H1 (cell line): Measurements from ENCODE around the gene ASIC2. TPM values are rescaled to one million over a fixed set of nuclear protein-coding genes. Genes with fewer than 3 reads are reported as not detected.

ENCODE experiments used
- CTCF ChIA-PET: fragments of 300-600 bp; sonication (Branson Sonifier 250); formaldehyde crosslinking; loops from one replicate; lab custom pipeline; 2021; ENCODE audit not compliant: partially characterized antibody; lab: Charles Lee
- POLR2A ChIA-PET: fragments of 300-600 bp; sonication (Branson Sonifier 250); formaldehyde crosslinking; loops from one replicate; lab custom pipeline; 2021; ENCODE audit warnings: inconsistent platforms; ENCODE audit not compliant: partially characterized antibody; lab: Charles Lee
- DNase-seq, 2 experiments: peaks; one replicate each; pipeline versions ENCODE4 v3.0.0 to v3.0.0-alpha.2; 2010 to 2022; ENCODE audit warnings: low spot score in 2 of 2, low read depth in 1 of 2, mixed read lengths in 1 of 2
- FAIRE-seq: peaks from 2 replicates; lab custom pipeline; 2011; peaks lifted over from hg19 to GRCh38; lab: Jason Lieb, UNC
- H2AFZ ChIP-seq: 2 replicates; pipeline ENCODE4 v1.8.1; 2012; ENCODE audit warnings: low read length, inconsistent platforms
- H2AK5ac ChIP-seq: 2 replicates; pipeline ENCODE4 v1.6.1; 2013; ENCODE audit warnings: low read depth, low read length
- H2BK120ac ChIP-seq: replicated peaks from 2 replicates; pipeline ENCODE3; 2013; ENCODE audit warnings: low read depth, low read length, inconsistent platforms
- H2BK12ac ChIP-seq: 2 replicates; pipeline ENCODE4 v1.6.1; 2013; ENCODE audit warnings: low read depth, low read length
- H2BK15ac ChIP-seq: 2 replicates; pipeline ENCODE4 v1.6.1; 2013; ENCODE audit warnings: low read length
- H2BK20ac ChIP-seq: 2 replicates; pipeline ENCODE4 v1.6.1; 2013; ENCODE audit warnings: low read length
- H2BK5ac ChIP-seq: 2 replicates; pipeline ENCODE4 v1.6.1; 2013; ENCODE audit warnings: low read depth, low read length
- H3K14ac ChIP-seq: 2 replicates; pipeline ENCODE4 v1.6.1; 2013; ENCODE audit warnings: inconsistent platforms; ENCODE audit not compliant: insufficient read length
- H3K18ac ChIP-seq: 2 replicates; pipeline ENCODE4 v1.6.1; 2013; ENCODE audit warnings: low read length; ENCODE audit errors: extremely low read depth
- H3K23ac ChIP-seq: 2 replicates; pipeline ENCODE4 v1.6.1; 2013; ENCODE audit warnings: inconsistent platforms; ENCODE audit not compliant: insufficient read length
- H3K23me2 ChIP-seq: 2 replicates; pipeline ENCODE4 v1.6.1; 2013; ENCODE audit warnings: low read depth, low read length
- H3K27ac ChIP-seq: 2 replicates; pipeline ENCODE4 v1.6.1; 2011; ENCODE audit warnings: low read depth, low read length, inconsistent platforms
- H3K27me3 ChIP-seq, 4 experiments: replicated peaks in 1 of 4; 1 replicate in 1 of 4; 2 replicates in 3 of 4; pipeline versions ENCODE4 v1.6.1 to v1.8.1; 2011 to 2013; ENCODE audit warnings: low read length in 3 of 4, mild to moderate bottlenecking in 3 of 4, inconsistent platforms in 2 of 4, mixed read lengths in 2 of 4, moderate library complexity in 1 of 4; ENCODE audit not compliant: control insufficient read depth in 3 of 4, insufficient read depth in 3 of 4; ENCODE audit errors: extremely low read depth in 1 of 4
- H3K36me3 ChIP-seq, 4 experiments: 2 replicates each; pipeline versions ENCODE4 v1.6.1 to v1.8.1; 2011 to 2013; ENCODE audit warnings: mild to moderate bottlenecking in 4 of 4, low read length in 3 of 4, moderate library complexity in 2 of 4, control low read depth in 1 of 4, inconsistent platforms in 1 of 4; ENCODE audit not compliant: insufficient read depth in 4 of 4, control insufficient read depth in 2 of 4
- H3K4ac ChIP-seq: replicated peaks from 2 replicates; pipeline ENCODE3; 2013; ENCODE audit warnings: low read length, low read depth, mixed read lengths, inconsistent platforms; ENCODE audit not compliant: insufficient read length
- H3K4me1 ChIP-seq, 4 experiments: replicated peaks in 1 of 4; 1 replicate in 1 of 4; 2 replicates in 3 of 4; pipeline versions ENCODE4 v1.6.1 to v1.8.1; 2011 to 2013; ENCODE audit warnings: low read length in 3 of 4, inconsistent platforms in 2 of 4, mixed read lengths in 1 of 4; ENCODE audit not compliant: insufficient read depth in 4 of 4, control insufficient read depth in 3 of 4
- H3K4me2 ChIP-seq, 2 experiments: 2 replicates each; pipeline versions ENCODE4 v1.6.1 to v1.8.1; 2011 to 2013; ENCODE audit warnings: low read depth in 2 of 2, low read length in 2 of 2, control low read depth in 1 of 2, inconsistent platforms in 1 of 2, mild to moderate bottlenecking in 1 of 2; ENCODE audit not compliant: insufficient read depth in 1 of 2
- H3K4me3 ChIP-seq, 4 experiments: fragments of 200-600, 300-600 bp in 1 of 4; sonication (generic), shearing (Covaris generic), sonication (Bioruptor Twin) in 1 of 4; 2 replicates each; pipeline versions ENCODE4 v1.5.1 to v1.8.1; 2011 to 2016; ENCODE audit warnings: low read length in 4 of 4, low read depth in 3 of 4, control low read depth in 2 of 4, inconsistent platforms in 2 of 4, mild to moderate bottlenecking in 2 of 4, mixed read lengths in 1 of 4, moderate library complexity in 1 of 4; ENCODE audit not compliant: insufficient read depth in 2 of 4; ENCODE audit errors: extremely low read depth in 1 of 4
- H3K56ac ChIP-seq: replicated peaks from 2 replicates; pipeline ENCODE3; 2013; ENCODE audit warnings: low read depth, mild to moderate bottlenecking, mixed read lengths, low read length, inconsistent platforms; ENCODE audit not compliant: insufficient read length
- H3K79me1 ChIP-seq: 2 replicates; pipeline ENCODE4 v1.6.1; 2013; ENCODE audit warnings: low read depth, low read length, control low read depth
- H3K79me2 ChIP-seq, 2 experiments: 2 replicates each; pipeline versions ENCODE4 v1.6.1 to v1.8.1; 2012 to 2013; ENCODE audit warnings: low read length in 2 of 2, mild to moderate bottlenecking in 2 of 2, inconsistent platforms in 1 of 2; ENCODE audit not compliant: insufficient read depth in 2 of 2, control insufficient read depth in 1 of 2
- H3K9ac ChIP-seq, 4 experiments: replicated peaks in 1 of 4; 1 replicate in 1 of 4; 2 replicates in 3 of 4; pipeline versions ENCODE4 v1.6.1 to v1.8.1; 2011 to 2013; ENCODE audit warnings: low read depth in 3 of 4, low read length in 3 of 4, control low read depth in 2 of 4, mild to moderate bottlenecking in 2 of 4, moderate library complexity in 2 of 4, inconsistent platforms in 1 of 4; ENCODE audit errors: extremely low read depth in 1 of 4
- H3K9me3 ChIP-seq, 2 experiments: 2 replicates each; pipeline versions ENCODE4 v1.6.1 to v1.8.1; 2012 to 2013; ENCODE audit warnings: mild to moderate bottlenecking in 2 of 2, moderate library complexity in 2 of 2, control low read depth in 1 of 2, inconsistent platforms in 1 of 2, low read depth in 1 of 2, low read length in 1 of 2, mixed read lengths in 1 of 2; ENCODE audit not compliant: insufficient read depth in 2 of 2
- H4K20me1 ChIP-seq, 2 experiments: replicated peaks in 1 of 2; 2 replicates each; pipeline versions ENCODE3 to v1.8.1; 2011 to 2013; ENCODE audit warnings: inconsistent platforms in 2 of 2, low read length in 2 of 2, mild to moderate bottlenecking in 1 of 2; ENCODE audit not compliant: insufficient read depth in 2 of 2, control insufficient read depth in 1 of 2
- H4K5ac ChIP-seq: 2 replicates; pipeline ENCODE4 v1.6.1; 2013; ENCODE audit warnings: low read length, low read depth, mixed read lengths, inconsistent platforms; ENCODE audit not compliant: insufficient read length
- H4K8ac ChIP-seq: 2 replicates; pipeline ENCODE4 v1.8.0; 2013; ENCODE audit warnings: mild to moderate bottlenecking, moderate library complexity, low read length, inconsistent platforms; ENCODE audit not compliant: insufficient read depth; ENCODE audit errors: extremely low read depth
- H4K91ac ChIP-seq: replicated peaks from 2 replicates; pipeline ENCODE3; 2013; ENCODE audit warnings: low read length, mixed read lengths, inconsistent platforms; ENCODE audit not compliant: insufficient read length
- CBX8 ChIP-seq: fragments of 300-800, 300-1000 bp; sonication (generic); IDR thresholded peaks from 2 replicates; pipeline ENCODE4 v1.7.1; 2016; ENCODE audit warnings: low read depth, low read length, borderline replicate concordance
- CHD2 ChIP-seq: IDR thresholded peaks from 2 replicates; pipeline ENCODE4 v1.6.1; 2012; ENCODE audit warnings: low read length, improper control_type of control experiment
- EP300 ChIP-seq, 2 experiments: IDR thresholded peaks; 1 replicate in 1 of 2; 2 replicates in 1 of 2; pipeline ENCODE4 v1.6.1; 2011 to 2012; ENCODE audit warnings: low read depth in 2 of 2, low read length in 2 of 2, mild to moderate bottlenecking in 2 of 2, borderline replicate concordance in 1 of 2, inconsistent platforms in 1 of 2, moderate library complexity in 1 of 2
- KDM4A ChIP-seq: IDR thresholded peaks from one replicate; pipeline ENCODE4 v1.7.1; 2012; ENCODE audit warnings: low read depth, mild to moderate bottlenecking, moderate library complexity, low read length, inconsistent platforms; ENCODE audit not compliant: severe bottlenecking
- MAFK ChIP-seq: IDR thresholded peaks from 2 replicates; pipeline ENCODE4 v1.6.1; 2012; ENCODE audit warnings: low read depth, mild to moderate bottlenecking, improper control_type of control experiment, low read length
- SIN3A ChIP-seq, 2 experiments: IDR thresholded peaks in 1 of 2; conservative IDR thresholded peaks in 1 of 2; 2 replicates each; pipeline ENCODE4 v1.6.1; 2011 to 2012; ENCODE audit warnings: low read length in 2 of 2, improper control_type of control experiment in 1 of 2, low read depth in 1 of 2, mild to moderate bottlenecking in 1 of 2
- TAF7 ChIP-seq: optimal IDR thresholded peaks from 2 replicates; pipeline ENCODE3; 2011; ENCODE audit warnings: low read depth, mild to moderate bottlenecking, inconsistent platforms, low read length, moderate library complexity, borderline replicate concordance
- WGBS, 2 experiments: shearing (Covaris generic) in 1 of 2; methylation state at CpG; one replicate each; pipeline versions ENCODE4 v1.1.6 to v1.1.7; 2013 to 2015; ENCODE audit warnings: low lambda C conversion rate in 2 of 2, mixed read lengths in 2 of 2, inconsistent platforms in 1 of 2, low coverage in 1 of 2, missing lambda C conversion rate in 1 of 2; ENCODE audit not compliant: insufficient replicate concordance in 2 of 2, insufficient coverage in 1 of 2, insufficient read length in 1 of 2; ENCODE audit errors: extremely low coverage in 1 of 2, missing lambda C conversion rate in 1 of 2; 5-methylcytosine and 5-hydroxymethylcytosine counted together
- polyA plus RNA-seq, 7 experiments: library from polyadenylated mRNA; depleted of rRNA in 3 of 7; stranded (reverse) in 5 of 7; unstranded in 2 of 7; fragments of >200 nt in 5 of 7; fragments of 200-250 nt in 2 of 7; gene quantifications; 1 replicate in 5 of 7; 2 replicates in 1 of 7; 4 replicates in 1 of 7; pipeline versions ENCODE4 v1.2.1 to v1.2.3, GENCODE V29; 2011 to 2013; ENCODE audit warnings: missing spikeins in 2 of 7, mixed read lengths in 2 of 7
- total RNA-seq: library from RNA; stranded (reverse); fragmentation: NEBNext Ultra II Directional; extraction: Animal tissue kit (Norgen Biotek cat#: 25700); gene quantifications from 2 replicates; pipeline ENCODE4 v1.2.1, GENCODE V29; 2021

Gene ASIC2
- total and polyA plus RNA-seq, 2 of the 8 experiments (the other 6 are each of a cell fraction or from before 2014, with no cell fraction given): 0.86 to 1.2 TPM

DNA sequence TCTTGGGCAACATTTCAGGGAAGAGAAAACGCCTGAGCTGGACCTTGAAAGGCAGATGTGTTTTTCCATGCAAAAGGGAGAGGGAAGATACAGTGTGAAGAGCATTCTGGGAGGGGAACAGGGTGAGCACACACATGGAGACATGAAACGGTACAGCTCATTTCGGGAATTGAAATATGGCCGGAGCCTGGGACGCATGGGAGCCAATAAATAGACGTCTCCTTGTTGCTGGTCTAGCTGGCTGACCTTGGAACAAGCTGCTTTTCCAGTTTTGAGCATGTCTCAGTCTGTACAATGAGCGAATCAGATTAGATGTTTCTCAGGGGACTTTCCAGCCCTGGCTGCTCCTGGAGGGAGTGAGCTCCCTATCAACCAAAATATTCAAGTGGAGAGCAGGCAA lies 63.6 kb downstream of the ASIC2 start:
- Histone ChIP-seq H3K18ac (no peak overlapping the region), H3K4me2 (no peak overlapping the region), H3K14ac (no peak overlapping the region), H3K4me1 (peaks cover 0 to 2% (median 2%) of the 10 kb centered on the region in 4 experiments; a peak in 3 of 7 replicates), H4K91ac (no peak overlapping the region), H4K5ac (no peak overlapping the region), H3K9ac (no peak overlapping the region), H4K20me1 (no peaks in the 10 kb centered on the region), H3K56ac (no peak overlapping the region), H3K36me3 (no peaks in the 10 kb centered on the region), H3K27ac (no peak overlapping the region), H2BK5ac (no peak overlapping the region), H3K4me3 (no peak overlapping the region), H2BK15ac (no peak overlapping the region), H3K79me2 (no peaks in the 10 kb centered on the region), H3K9me3 (no peaks in the 10 kb centered on the region), H3K79me1 (no peaks in the 10 kb centered on the region), H3K23ac (no peak overlapping the region), H2AK5ac (no peak overlapping the region), H3K27me3 (no peaks in the 10 kb centered on the region), H3K23me2 (peaks cover 3% of the 10 kb centered on the region; the same call in 1 of the 2 replicates), H4K8ac (no peak overlapping the region; the same call in 1 of the 2 replicates), H2BK120ac (no peak overlapping the region), H2BK12ac (no peak overlapping the region), H2BK20ac (no peak overlapping the region), H2AFZ (no peak overlapping the region), H3K4ac (no peak overlapping the region)
- FAIRE-seq (no peak), DNase-seq (no peak)
- POLR2A ChIA-PET: no interaction called here
- WGBS, 2 experiments: 91% methylated on average over 7 of the region's 7 CpGs; no CpG with 5 or more reads in 1 of the 2 experiments
- CTCF ChIA-PET: interaction anchor here (1.1 to 1.4 kb wide), 4 partner anchors 9 to 180 kb away, joined by 3 to 6 read pairs (median 4); no protein-coding TSS in a partner anchor
- TF ChIP-seq CHD2 (no peak), CBX8 (no peak), SIN3A (conservative IDR thresholded peaks at IDR 0.05 in 1 of 2, IDR thresholded peaks at IDR 0.05 in 1 of 2; ENCODE audit: low read depth in 1 of 2, low read length in 2 of 2) (no peak), TAF7 (no peak), EP300 (IDR thresholded peaks at IDR 0.05; ENCODE audit: borderline replicate concordance in 1 of 2, low read depth in 2 of 2, low read length in 2 of 2) (no peak), MAFK (no peak), KDM4A (no peak)
